H1 (cell line): Measurements from ENCODE around the gene RBM20. TPM values are rescaled to one million over a fixed set of nuclear protein-coding genes. Genes with fewer than 3 reads are reported as not detected.

ENCODE experiments used
- CTCF ChIA-PET: fragments of 300-600 bp; sonication (Branson Sonifier 250); formaldehyde crosslinking; loops from one replicate; lab custom pipeline; 2021; ENCODE audit not compliant: partially characterized antibody; lab: Charles Lee
- POLR2A ChIA-PET: fragments of 300-600 bp; sonication (Branson Sonifier 250); formaldehyde crosslinking; loops from one replicate; lab custom pipeline; 2021; ENCODE audit warnings: inconsistent platforms; ENCODE audit not compliant: partially characterized antibody; lab: Charles Lee
- DNase-seq, 2 experiments: peaks; one replicate each; pipeline versions ENCODE4 v3.0.0 to v3.0.0-alpha.2; 2010 to 2022; ENCODE audit warnings: low spot score in 2 of 2, low read depth in 1 of 2, mixed read lengths in 1 of 2
- FAIRE-seq: peaks from 2 replicates; lab custom pipeline; 2011; peaks lifted over from hg19 to GRCh38; lab: Jason Lieb, UNC
- H2AFZ ChIP-seq: 2 replicates; pipeline ENCODE4 v1.8.1; 2012; ENCODE audit warnings: low read length, inconsistent platforms
- H2AK5ac ChIP-seq: 2 replicates; pipeline ENCODE4 v1.6.1; 2013; ENCODE audit warnings: low read depth, low read length
- H2BK120ac ChIP-seq: replicated peaks from 2 replicates; pipeline ENCODE3; 2013; ENCODE audit warnings: low read depth, low read length, inconsistent platforms
- H2BK12ac ChIP-seq: 2 replicates; pipeline ENCODE4 v1.6.1; 2013; ENCODE audit warnings: low read depth, low read length
- H2BK15ac ChIP-seq: 2 replicates; pipeline ENCODE4 v1.6.1; 2013; ENCODE audit warnings: low read length
- H2BK20ac ChIP-seq: 2 replicates; pipeline ENCODE4 v1.6.1; 2013; ENCODE audit warnings: low read length
- H2BK5ac ChIP-seq: 2 replicates; pipeline ENCODE4 v1.6.1; 2013; ENCODE audit warnings: low read depth, low read length
- H3K14ac ChIP-seq: 2 replicates; pipeline ENCODE4 v1.6.1; 2013; ENCODE audit warnings: inconsistent platforms; ENCODE audit not compliant: insufficient read length
- H3K18ac ChIP-seq: 2 replicates; pipeline ENCODE4 v1.6.1; 2013; ENCODE audit warnings: low read length; ENCODE audit errors: extremely low read depth
- H3K23ac ChIP-seq: 2 replicates; pipeline ENCODE4 v1.6.1; 2013; ENCODE audit warnings: inconsistent platforms; ENCODE audit not compliant: insufficient read length
- H3K23me2 ChIP-seq: 2 replicates; pipeline ENCODE4 v1.6.1; 2013; ENCODE audit warnings: low read depth, low read length
- H3K27ac ChIP-seq: 2 replicates; pipeline ENCODE4 v1.6.1; 2011; ENCODE audit warnings: low read depth, low read length, inconsistent platforms
- H3K27me3 ChIP-seq, 4 experiments: replicated peaks in 1 of 4; 1 replicate in 1 of 4; 2 replicates in 3 of 4; pipeline versions ENCODE4 v1.6.1 to v1.8.1; 2011 to 2013; ENCODE audit warnings: low read length in 3 of 4, mild to moderate bottlenecking in 3 of 4, inconsistent platforms in 2 of 4, mixed read lengths in 2 of 4, moderate library complexity in 1 of 4; ENCODE audit not compliant: control insufficient read depth in 3 of 4, insufficient read depth in 3 of 4; ENCODE audit errors: extremely low read depth in 1 of 4
- H3K36me3 ChIP-seq, 4 experiments: 2 replicates each; pipeline versions ENCODE4 v1.6.1 to v1.8.1; 2011 to 2013; ENCODE audit warnings: mild to moderate bottlenecking in 4 of 4, low read length in 3 of 4, moderate library complexity in 2 of 4, control low read depth in 1 of 4, inconsistent platforms in 1 of 4; ENCODE audit not compliant: insufficient read depth in 4 of 4, control insufficient read depth in 2 of 4
- H3K4ac ChIP-seq: replicated peaks from 2 replicates; pipeline ENCODE3; 2013; ENCODE audit warnings: low read length, low read depth, mixed read lengths, inconsistent platforms; ENCODE audit not compliant: insufficient read length
- H3K4me1 ChIP-seq, 4 experiments: replicated peaks in 1 of 4; 1 replicate in 1 of 4; 2 replicates in 3 of 4; pipeline versions ENCODE4 v1.6.1 to v1.8.1; 2011 to 2013; ENCODE audit warnings: low read length in 3 of 4, inconsistent platforms in 2 of 4, mixed read lengths in 1 of 4; ENCODE audit not compliant: insufficient read depth in 4 of 4, control insufficient read depth in 3 of 4
- H3K4me2 ChIP-seq, 2 experiments: 2 replicates each; pipeline versions ENCODE4 v1.6.1 to v1.8.1; 2011 to 2013; ENCODE audit warnings: low read depth in 2 of 2, low read length in 2 of 2, control low read depth in 1 of 2, inconsistent platforms in 1 of 2, mild to moderate bottlenecking in 1 of 2; ENCODE audit not compliant: insufficient read depth in 1 of 2
- H3K4me3 ChIP-seq, 4 experiments: fragments of 200-600, 300-600 bp in 1 of 4; sonication (generic), shearing (Covaris generic), sonication (Bioruptor Twin) in 1 of 4; 2 replicates each; pipeline versions ENCODE4 v1.5.1 to v1.8.1; 2011 to 2016; ENCODE audit warnings: low read length in 4 of 4, low read depth in 3 of 4, control low read depth in 2 of 4, inconsistent platforms in 2 of 4, mild to moderate bottlenecking in 2 of 4, mixed read lengths in 1 of 4, moderate library complexity in 1 of 4; ENCODE audit not compliant: insufficient read depth in 2 of 4; ENCODE audit errors: extremely low read depth in 1 of 4
- H3K56ac ChIP-seq: replicated peaks from 2 replicates; pipeline ENCODE3; 2013; ENCODE audit warnings: low read depth, mild to moderate bottlenecking, mixed read lengths, low read length, inconsistent platforms; ENCODE audit not compliant: insufficient read length
- H3K79me1 ChIP-seq: 2 replicates; pipeline ENCODE4 v1.6.1; 2013; ENCODE audit warnings: low read depth, low read length, control low read depth
- H3K79me2 ChIP-seq, 2 experiments: 2 replicates each; pipeline versions ENCODE4 v1.6.1 to v1.8.1; 2012 to 2013; ENCODE audit warnings: low read length in 2 of 2, mild to moderate bottlenecking in 2 of 2, inconsistent platforms in 1 of 2; ENCODE audit not compliant: insufficient read depth in 2 of 2, control insufficient read depth in 1 of 2
- H3K9ac ChIP-seq, 4 experiments: replicated peaks in 1 of 4; 1 replicate in 1 of 4; 2 replicates in 3 of 4; pipeline versions ENCODE4 v1.6.1 to v1.8.1; 2011 to 2013; ENCODE audit warnings: low read depth in 3 of 4, low read length in 3 of 4, control low read depth in 2 of 4, mild to moderate bottlenecking in 2 of 4, moderate library complexity in 2 of 4, inconsistent platforms in 1 of 4; ENCODE audit errors: extremely low read depth in 1 of 4
- H3K9me3 ChIP-seq, 2 experiments: 2 replicates each; pipeline versions ENCODE4 v1.6.1 to v1.8.1; 2012 to 2013; ENCODE audit warnings: mild to moderate bottlenecking in 2 of 2, moderate library complexity in 2 of 2, control low read depth in 1 of 2, inconsistent platforms in 1 of 2, low read depth in 1 of 2, low read length in 1 of 2, mixed read lengths in 1 of 2; ENCODE audit not compliant: insufficient read depth in 2 of 2
- H4K20me1 ChIP-seq, 2 experiments: replicated peaks in 1 of 2; 2 replicates each; pipeline versions ENCODE3 to v1.8.1; 2011 to 2013; ENCODE audit warnings: inconsistent platforms in 2 of 2, low read length in 2 of 2, mild to moderate bottlenecking in 1 of 2; ENCODE audit not compliant: insufficient read depth in 2 of 2, control insufficient read depth in 1 of 2
- H4K5ac ChIP-seq: 2 replicates; pipeline ENCODE4 v1.6.1; 2013; ENCODE audit warnings: low read length, low read depth, mixed read lengths, inconsistent platforms; ENCODE audit not compliant: insufficient read length
- H4K8ac ChIP-seq: 2 replicates; pipeline ENCODE4 v1.8.0; 2013; ENCODE audit warnings: mild to moderate bottlenecking, moderate library complexity, low read length, inconsistent platforms; ENCODE audit not compliant: insufficient read depth; ENCODE audit errors: extremely low read depth
- H4K91ac ChIP-seq: replicated peaks from 2 replicates; pipeline ENCODE3; 2013; ENCODE audit warnings: low read length, mixed read lengths, inconsistent platforms; ENCODE audit not compliant: insufficient read length
- EP300 ChIP-seq, 2 experiments: IDR thresholded peaks; 1 replicate in 1 of 2; 2 replicates in 1 of 2; pipeline ENCODE4 v1.6.1; 2011 to 2012; ENCODE audit warnings: low read depth in 2 of 2, low read length in 2 of 2, mild to moderate bottlenecking in 2 of 2, borderline replicate concordance in 1 of 2, inconsistent platforms in 1 of 2, moderate library complexity in 1 of 2
- KDM4A ChIP-seq: IDR thresholded peaks from one replicate; pipeline ENCODE4 v1.7.1; 2012; ENCODE audit warnings: low read depth, mild to moderate bottlenecking, moderate library complexity, low read length, inconsistent platforms; ENCODE audit not compliant: severe bottlenecking
- WGBS, 2 experiments: shearing (Covaris generic) in 1 of 2; methylation state at CpG; one replicate each; pipeline versions ENCODE4 v1.1.6 to v1.1.7; 2013 to 2015; ENCODE audit warnings: low lambda C conversion rate in 2 of 2, mixed read lengths in 2 of 2, inconsistent platforms in 1 of 2, low coverage in 1 of 2, missing lambda C conversion rate in 1 of 2; ENCODE audit not compliant: insufficient replicate concordance in 2 of 2, insufficient coverage in 1 of 2, insufficient read length in 1 of 2; ENCODE audit errors: extremely low coverage in 1 of 2, missing lambda C conversion rate in 1 of 2; 5-methylcytosine and 5-hydroxymethylcytosine counted together
- polyA plus RNA-seq, 7 experiments: library from polyadenylated mRNA; depleted of rRNA in 3 of 7; stranded (reverse) in 5 of 7; unstranded in 2 of 7; fragments of >200 nt in 5 of 7; fragments of 200-250 nt in 2 of 7; gene quantifications; 1 replicate in 5 of 7; 2 replicates in 1 of 7; 4 replicates in 1 of 7; pipeline versions ENCODE4 v1.2.1 to v1.2.3, GENCODE V29; 2011 to 2013; ENCODE audit warnings: missing spikeins in 2 of 7, mixed read lengths in 2 of 7
- total RNA-seq: library from RNA; stranded (reverse); fragmentation: NEBNext Ultra II Directional; extraction: Animal tissue kit (Norgen Biotek cat#: 25700); gene quantifications from 2 replicates; pipeline ENCODE4 v1.2.1, GENCODE V29; 2021

The RBM20 gene
- total and polyA plus RNA-seq, 2 of the 8 experiments (the other 6 are each of a cell fraction or from before 2014, with no cell fraction given): 0.05 to 0.63 TPM

GRCh38 chr10:110804376-110804775, 160.2 kb downstream of the RBM20 start:
- H2BK20ac ChIP-seq: no peak overlapping the region
- ChIA-PET POLR2A (interaction anchor here (1.1 kb wide), 1 partner anchor 29 kb away, joined by 3 read pairs; no protein-coding TSS in a partner anchor), CTCF (interaction anchor here (0.7 to 4.6 kb wide), 27 partner anchors 10 to 556 kb away, joined by 3 to 29 read pairs (median 3); partner anchors contain the start of genes BBIP1 and SHOC2)
- no peaks in the 10 kb centered on the region for H3K9me3 ChIP-seq
- H3K9ac ChIP-seq: no peak overlapping the region; a peak in 1 of 7 replicates
- no peak overlapping the region for H4K8ac ChIP-seq
- 95% methylated on average over 1 of the region's 1 CpG; no CpG with 5 or more reads in 1 of the 2 experiments for WGBS, 2 experiments
- no peak overlapping the region for H3K4me3 ChIP-seq
- H3K14ac ChIP-seq: no peak overlapping the region
- no peaks in the 10 kb centered on the region for H3K79me1 ChIP-seq
- no peak overlapping the region for H3K23ac ChIP-seq
- peaks cover 0 to 2% (median 0%) of the 10 kb centered on the region in 4 experiments; a peak in 1 of 7 replicates for H3K4me1 ChIP-seq
- H2AK5ac ChIP-seq: no peak overlapping the region
- H2AFZ ChIP-seq: peak overlapping the region; percentile 99
- H2BK120ac ChIP-seq: no peak overlapping the region
- no peaks in the 10 kb centered on the region for H4K20me1 ChIP-seq
- no peaks in the 10 kb centered on the region for H3K79me2 ChIP-seq
- TF ChIP-seq KDM4A (no peak), EP300 (IDR thresholded peaks at IDR 0.05; ENCODE audit: borderline replicate concordance in 1 of 2, low read depth in 2 of 2, low read length in 2 of 2) (no peak)
- no peak overlapping the region for H3K27ac ChIP-seq
- 0 out of 2 replicates have a peak overlapping the region, but pooled peaks have one; percentile 51 for H2BK12ac ChIP-seq
- DNase-seq: no peak
- no peak overlapping the region for H3K4ac ChIP-seq
- no peak overlapping the region for H3K56ac ChIP-seq
- 0 out of 2 replicates have a peak overlapping the region, but pooled peaks have one; percentile 85 for H3K18ac ChIP-seq
- H3K23me2 ChIP-seq: no peaks in the 10 kb centered on the region
- no peaks in the 10 kb centered on the region for H3K27me3 ChIP-seq
- no peak for FAIRE-seq
- H2BK5ac ChIP-seq: 0 out of 2 replicates have a peak overlapping the region, but pooled peaks have one; percentile 38
- H2BK15ac ChIP-seq: no peak overlapping the region
- no peak overlapping the region for H4K91ac ChIP-seq
- H4K5ac ChIP-seq: no peak overlapping the region
- no peak overlapping the region for H3K4me2 ChIP-seq
- H3K36me3 ChIP-seq: no peaks in the 10 kb centered on the region
